Keratinocyte (primary cell): Measurements from ENCODE around the gene GDPD2. TPM values are rescaled to one million over a fixed set of nuclear protein-coding genes. Genes with fewer than 3 reads are reported as not detected.

Experiments used
- DNase-seq: peaks from one replicate; pipeline ENCODE4 v3.0.0-alpha.2; 2011; ENCODE audit warnings: low read depth, missing footprints, low spot score
- FAIRE-seq: peaks from 2 replicates; lab custom pipeline; 2011; peaks lifted over from hg19 to GRCh38; lab: Jason Lieb, UNC
- H2AFZ ChIP-seq: 2 replicates; pipeline ENCODE4 v1.6.0; 2012; ENCODE audit warnings: low read length, control low read depth, inconsistent platforms; ENCODE audit not compliant: control insufficient read depth
- H3K27ac ChIP-seq: 2 replicates; pipeline ENCODE4 v1.5.1; 2011; ENCODE audit warnings: low read length; ENCODE audit not compliant: control insufficient read depth, insufficient read depth
- H3K27me3 ChIP-seq: 3 replicates; pipeline ENCODE4 v1.6.0; 2011; ENCODE audit warnings: low read length; ENCODE audit not compliant: control insufficient read depth, insufficient read depth; ENCODE audit errors: extremely low read depth
- H3K36me3 ChIP-seq, 2 experiments: 2 replicates in 1 of 2; 3 replicates in 1 of 2; pipeline ENCODE4 v1.5.1; 2011; ENCODE audit warnings: low read length in 2 of 2, mild to moderate bottlenecking in 1 of 2; ENCODE audit not compliant: control insufficient read depth in 2 of 2, insufficient read depth in 2 of 2; ENCODE audit errors: extremely low read depth in 1 of 2
- H3K4me1 ChIP-seq: 3 replicates; pipeline ENCODE4 v1.5.1; 2011; ENCODE audit warnings: low read length; ENCODE audit not compliant: control insufficient read depth, insufficient read depth; ENCODE audit errors: extremely low read depth
- H3K4me2 ChIP-seq: 3 replicates; pipeline ENCODE4 v1.6.0; 2011; ENCODE audit warnings: low read depth, low read length; ENCODE audit not compliant: control insufficient read depth, insufficient read depth; ENCODE audit errors: extremely low read depth
- H3K4me3 ChIP-seq, 3 experiments: fragments of 200-600 bp in 1 of 3; sonication (generic) in 1 of 3; 2 replicates in 2 of 3; 3 replicates in 1 of 3; pipeline ENCODE4 v1.5.1; 2011 to 2016; ENCODE audit warnings: low read length in 3 of 3, mild to moderate bottlenecking in 3 of 3, control low read depth in 2 of 3, inconsistent platforms in 1 of 3, low read depth in 1 of 3, mixed read lengths in 1 of 3, mixed run types in 1 of 3, moderate library complexity in 1 of 3; ENCODE audit not compliant: control insufficient read depth in 2 of 3, insufficient read depth in 2 of 3; ENCODE audit errors: extremely low read depth in 1 of 3
- H3K79me2 ChIP-seq: 2 replicates; pipeline ENCODE4 v1.6.0; 2012; ENCODE audit warnings: low read length; ENCODE audit not compliant: control insufficient read depth, insufficient read depth
- H3K9ac ChIP-seq: 3 replicates; pipeline ENCODE4 v1.6.0; 2011; ENCODE audit warnings: low read length; ENCODE audit not compliant: control insufficient read depth, insufficient read depth; ENCODE audit errors: extremely low read depth
- H3K9me1 ChIP-seq: 3 replicates; pipeline ENCODE4 v1.6.0; 2011; ENCODE audit warnings: low read length; ENCODE audit not compliant: control insufficient read depth, insufficient read depth; ENCODE audit errors: extremely low read depth
- H3K9me3 ChIP-seq: 2 replicates; pipeline ENCODE4 v1.5.1; 2012; ENCODE audit warnings: low read depth, low read length; ENCODE audit not compliant: control insufficient read depth
- H4K20me1 ChIP-seq: 3 replicates; pipeline ENCODE4 v1.6.0; 2011; ENCODE audit warnings: low read length; ENCODE audit not compliant: control insufficient read depth, insufficient read depth; ENCODE audit errors: extremely low read depth
- EZH2 ChIP-seq: IDR thresholded peaks from one replicate; pipeline ENCODE4 v1.6.1; 2012; ENCODE audit warnings: inconsistent platforms, mild to moderate bottlenecking, low read length, moderate library complexity
- dilution Hi-C: fragments of 300-500 bp; cut with MboI; formaldehyde crosslinking; loops from one replicate; pipeline ENCODE4 v1.7.0; 2020; ENCODE audit warnings: low sequenced_read_pairs; ENCODE audit not compliant: extremely low pct_ligation_motif_present
- polyA plus RNA-seq, 5 experiments: library from polyadenylated mRNA; depleted of rRNA in 3 of 5; stranded (reverse) in 3 of 5; stranded (forward) in 1 of 5; unstranded in 1 of 5; fragments of >200 nt; gene quantifications; 1 replicate in 1 of 5; 2 replicates in 3 of 5; 3 replicates in 1 of 5; pipeline versions ENCODE4 v1.2.1 to v1.2.3, GENCODE V29; 2011 to 2012; ENCODE audit warnings: missing spikeins in 2 of 5, low read depth in 1 of 5, low replicate concordance in 1 of 5
- TF ChIP-seq, protein P1 (sequence below), 3 experiments: IDR thresholded peaks in 1 of 3; conservative IDR thresholded peaks in 1 of 3; optimal IDR thresholded peaks in 1 of 3; 2 replicates in 2 of 3; 3 replicates in 1 of 3; pipeline versions ENCODE3 to v1.5.1; 2011; ENCODE audit warnings: low read length in 3 of 3, mild to moderate bottlenecking in 3 of 3, moderate library complexity in 2 of 3, control low read depth in 1 of 3, inconsistent platforms in 1 of 3; ENCODE audit not compliant: insufficient read depth in 2 of 3; ENCODE audit errors: extremely low read depth in 1 of 3

GDPD2 gene
- polyA plus RNA-seq, 1 donor (not counting 4 experiments of a cell fraction or from before 2014, with no cell fraction given), result 7.2 TPM

DNA sequence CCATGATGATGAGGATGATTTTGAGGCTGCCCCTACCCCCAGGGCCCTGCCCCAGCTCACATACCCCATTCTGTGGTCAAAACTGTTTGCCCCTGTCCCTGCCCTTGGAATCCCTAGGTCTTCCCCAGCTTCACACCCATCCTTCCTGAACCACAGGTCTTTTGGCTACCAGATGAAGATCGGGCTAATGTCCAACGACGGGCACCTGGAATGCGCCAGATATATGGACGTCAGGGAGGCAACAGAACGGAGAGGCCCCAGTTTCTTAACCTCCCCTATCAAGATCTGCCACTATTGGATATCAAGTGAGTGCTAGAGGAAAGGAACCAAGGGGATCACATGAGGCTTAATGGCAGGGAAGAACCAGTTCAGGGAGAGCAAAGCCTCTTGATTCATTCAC is 6.6 kb downstream of the GDPD2 start:
- H3K4me1 ChIP-seq, result peaks cover 10% of the 10 kb centered on the region
- no peaks in the 10 kb centered on the region for H3K27me3 ChIP-seq
- dilution Hi-C loops, result no loop called here
- H3K9ac ChIP-seq, result no peak overlapping the region
- no peak overlapping the region for H3K27ac ChIP-seq
- no peak overlapping the region for H2AFZ ChIP-seq
- H3K4me3 ChIP-seq, result no peak overlapping the region
- DNase-seq (no peak), FAIRE-seq (no peak)
- no peaks in the 10 kb centered on the region for H3K9me3 ChIP-seq
- H3K79me2 ChIP-seq, result no peaks in the 10 kb centered on the region
- TF ChIP-seq, protein P1, sequence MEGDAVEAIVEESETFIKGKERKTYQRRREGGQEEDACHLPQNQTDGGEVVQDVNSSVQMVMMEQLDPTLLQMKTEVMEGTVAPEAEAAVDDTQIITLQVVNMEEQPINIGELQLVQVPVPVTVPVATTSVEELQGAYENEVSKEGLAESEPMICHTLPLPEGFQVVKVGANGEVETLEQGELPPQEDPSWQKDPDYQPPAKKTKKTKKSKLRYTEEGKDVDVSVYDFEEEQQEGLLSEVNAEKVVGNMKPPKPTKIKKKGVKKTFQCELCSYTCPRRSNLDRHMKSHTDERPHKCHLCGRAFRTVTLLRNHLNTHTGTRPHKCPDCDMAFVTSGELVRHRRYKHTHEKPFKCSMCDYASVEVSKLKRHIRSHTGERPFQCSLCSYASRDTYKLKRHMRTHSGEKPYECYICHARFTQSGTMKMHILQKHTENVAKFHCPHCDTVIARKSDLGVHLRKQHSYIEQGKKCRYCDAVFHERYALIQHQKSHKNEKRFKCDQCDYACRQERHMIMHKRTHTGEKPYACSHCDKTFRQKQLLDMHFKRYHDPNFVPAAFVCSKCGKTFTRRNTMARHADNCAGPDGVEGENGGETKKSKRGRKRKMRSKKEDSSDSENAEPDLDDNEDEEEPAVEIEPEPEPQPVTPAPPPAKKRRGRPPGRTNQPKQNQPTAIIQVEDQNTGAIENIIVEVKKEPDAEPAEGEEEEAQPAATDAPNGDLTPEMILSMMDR (optimal IDR thresholded peaks at IDR 0.05 in 1 of 3, IDR thresholded peaks at IDR 0.05 in 1 of 3, conservative IDR thresholded peaks at IDR 0.05 in 1 of 3; ENCODE audit: extremely low read depth in 1 of 3, insufficient read depth in 2 of 3, low read length in 3 of 3), result no peak
- TF ChIP-seq EZH2, result no peak
- no peaks in the 10 kb centered on the region for H4K20me1 ChIP-seq
- no peak overlapping the region for H3K4me2 ChIP-seq
- no peaks in the 10 kb centered on the region for H3K36me3 ChIP-seq
- H3K9me1 ChIP-seq, result no peaks in the 10 kb centered on the region

DNA sequence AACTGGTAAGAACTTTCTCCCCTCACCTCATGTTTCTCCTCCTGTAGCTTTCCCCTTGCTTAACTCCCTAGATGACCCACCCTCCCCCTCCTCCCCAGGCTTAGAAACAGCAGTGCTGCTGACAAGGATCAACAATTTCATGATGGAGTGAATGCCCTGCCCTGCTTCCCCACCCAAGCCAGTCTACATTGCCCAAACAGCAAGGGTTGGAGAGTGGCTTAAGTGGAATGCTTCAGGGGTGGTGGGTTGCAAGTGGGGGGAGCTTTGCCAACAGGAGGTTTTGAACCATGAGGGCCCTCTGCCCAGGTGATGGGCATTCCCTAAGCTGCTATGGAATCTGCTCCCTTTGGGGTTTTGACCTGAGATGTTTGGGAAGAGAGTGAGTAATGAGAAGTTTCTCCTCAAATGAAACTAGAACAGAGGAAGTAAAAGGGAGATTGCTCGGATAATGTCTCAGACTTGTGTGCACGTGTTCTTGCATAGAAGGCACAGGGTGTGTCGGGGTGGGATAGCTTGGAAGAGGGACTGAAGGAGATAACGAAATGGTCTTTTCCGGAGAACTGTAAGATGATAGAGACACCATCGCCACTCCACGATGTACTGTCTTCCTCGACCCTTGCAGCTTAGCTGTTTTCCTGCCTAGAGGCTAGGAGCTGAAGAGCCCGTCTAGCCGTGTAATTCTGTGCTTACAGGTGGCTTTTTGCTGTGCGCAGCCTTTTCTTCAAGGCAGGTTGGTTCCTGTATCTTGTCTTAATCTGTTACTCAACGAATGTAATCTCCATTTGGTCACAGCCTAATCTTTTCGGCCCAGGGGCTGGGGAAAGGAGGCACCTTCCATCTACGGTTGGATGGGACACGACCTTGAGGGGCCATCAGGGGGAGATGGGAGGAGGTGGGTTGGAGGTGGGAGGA is 10.1 kb downstream of the GDPD2 start:
- H3K9ac ChIP-seq, result peak overlapping the region; percentile 69
- H3K79me2 ChIP-seq, result no peaks in the 10 kb centered on the region
- H3K9me1 ChIP-seq, result no peaks in the 10 kb centered on the region
- H3K9me3 ChIP-seq, result peaks cover 1% of the 10 kb centered on the region
- H3K4me2 ChIP-seq, result peak overlapping the region; percentile 76
- DNase-seq, result no peak
- H4K20me1 ChIP-seq, result no peaks in the 10 kb centered on the region
- peak overlapping the region; percentile 81 for H2AFZ ChIP-seq
- no peaks in the 10 kb centered on the region for H3K27me3 ChIP-seq
- H3K36me3 ChIP-seq, result no peaks in the 10 kb centered on the region
- H3K27ac ChIP-seq, result peak overlapping the region; percentile 25
- dilution Hi-C loops, result no loop called here
- FAIRE-seq, result no peak
- TF ChIP-seq EZH2, result no peak
- TF ChIP-seq, protein P1 (optimal IDR thresholded peaks at IDR 0.05 in 1 of 3, IDR thresholded peaks at IDR 0.05 in 1 of 3, conservative IDR thresholded peaks at IDR 0.05 in 1 of 3; ENCODE audit: extremely low read depth in 1 of 3, insufficient read depth in 2 of 3, low read length in 3 of 3), result no peak
- H3K4me3 ChIP-seq, result peak overlapping the region; percentile 40 to 83 (median 48)
- peaks cover 17% of the 10 kb centered on the region for H3K4me1 ChIP-seq
